Measurements from ENCODE around the gene SBF2. TPM values are rescaled to one million over a fixed set of nuclear protein-coding genes. Genes with fewer than 3 reads are reported as not detected.
A peak's percentile ranks its signal among the peaks of the same experiment; 100 is the strongest.

The SBF2 gene
- total and polyA plus RNA-seq, 5 donors = 10.8 to 32.2 (median 22.3) TPM

DNA sequence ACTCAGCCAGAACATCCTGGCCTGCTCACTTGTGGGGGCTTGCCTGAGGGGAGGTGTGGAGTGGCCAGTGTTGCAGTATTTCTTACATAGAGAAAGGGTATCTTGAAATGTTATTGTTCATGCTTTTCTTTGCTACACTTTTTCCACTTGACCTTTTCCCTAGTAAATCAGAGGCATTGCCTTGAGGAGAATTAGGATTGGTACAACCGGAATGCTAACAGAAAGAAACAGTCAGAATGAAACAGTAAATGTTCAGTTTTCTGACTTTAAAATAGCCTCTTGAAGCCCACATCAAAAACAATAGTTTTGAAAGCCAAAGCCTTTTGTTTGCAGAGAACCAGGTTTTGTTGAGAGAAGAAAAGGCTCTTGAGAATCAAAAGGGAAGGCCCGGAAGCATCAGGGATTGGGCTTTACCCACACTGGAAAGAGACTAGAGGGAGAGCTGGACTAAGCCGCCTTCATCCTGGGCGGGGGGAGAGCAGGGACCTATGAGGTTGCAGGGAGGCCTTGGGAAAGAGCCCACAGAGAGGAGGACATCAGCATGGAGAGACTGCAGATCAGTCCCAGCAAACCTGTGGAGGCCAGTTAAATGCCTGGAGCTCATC, 23.2 kb upstream of the SBF2 start:
- H3K4me1 ChIP-seq (ENCODE audit: control insufficient read depth, insufficient read depth, low read length) = peaks cover 2% of the 10 kb centered on the region
- DNase-seq = no peak
- intact Hi-C loops (cut with DNase I) = loop anchor here in 1 of 4 donors (10.0 kb wide), 1 partner anchor 48 kb away; no protein-coding TSS in a partner anchor
- H3K4me3 ChIP-seq (ENCODE audit: low read length) = no peak overlapping the region
- peak overlapping the region; percentile 47 for H3K27ac ChIP-seq (ENCODE audit: low read length)
- H3K9me3 ChIP-seq (ENCODE audit: control insufficient read depth, low read length) = no peaks in the 10 kb centered on the region
- 90% methylated on average over 4 of the region's 4 CpGs for WGBS
- peak in 1 of 2 donors; percentile 17 for ATAC-seq
- no peaks in the 10 kb centered on the region for H3K27me3 ChIP-seq (ENCODE audit: control insufficient read depth, insufficient read depth)

DNA sequence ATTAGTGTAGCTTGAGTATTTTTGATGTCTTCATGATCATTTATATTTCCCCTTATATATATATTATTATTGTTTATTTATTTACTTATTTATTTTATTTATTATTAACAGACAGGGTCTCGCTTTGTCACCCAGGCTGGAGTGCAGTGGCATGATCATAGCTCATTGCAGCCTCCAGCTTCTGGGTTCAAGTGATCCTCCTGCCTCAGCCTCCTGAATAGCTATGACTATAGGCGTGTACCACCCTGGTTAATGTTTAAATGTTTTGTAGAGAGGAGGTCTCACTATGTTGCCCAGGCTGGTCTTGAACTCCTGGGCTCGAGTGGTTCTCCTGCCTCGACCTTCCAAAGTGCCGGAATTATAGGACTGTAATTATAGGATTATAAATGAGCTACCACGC, 21.1 kb upstream of the SBF2 start:
- H3K4me1 ChIP-seq (ENCODE audit: control insufficient read depth, insufficient read depth, low read length) = peaks cover 2% of the 10 kb centered on the region
- H3K9me3 ChIP-seq (ENCODE audit: control insufficient read depth, low read length) = no peaks in the 10 kb centered on the region
- intact Hi-C loops (cut with DNase I) = loop anchor here in 1 of 4 donors (10.0 kb wide), 1 partner anchor 50 kb away; no protein-coding TSS in a partner anchor
- 95% methylated on average over 6 of the region's 6 CpGs for WGBS
- H3K27ac ChIP-seq (ENCODE audit: low read length) = no peak overlapping the region
- no peak overlapping the region for H3K4me3 ChIP-seq (ENCODE audit: low read length)
- no peaks in the 10 kb centered on the region for H3K27me3 ChIP-seq (ENCODE audit: control insufficient read depth, insufficient read depth)
- ATAC-seq = no peak
- no peak for DNase-seq

- 59% methylated on average over 8 of the region's 8 CpGs for WGBS
- no peaks in the 10 kb centered on the region for H3K9me3 ChIP-seq (ENCODE audit: control insufficient read depth, low read length)
- H3K4me1 ChIP-seq (ENCODE audit: control insufficient read depth, insufficient read depth, low read length) = peaks cover 2% of the 10 kb centered on the region
- intact Hi-C loops (cut with DNase I) = loop anchor here in 1 of 4 donors (10.0 kb wide), 1 partner anchor 50 kb away; no protein-coding TSS in a partner anchor
- no peak overlapping the region for H3K4me3 ChIP-seq (ENCODE audit: low read length)
- H3K27me3 ChIP-seq (ENCODE audit: control insufficient read depth, insufficient read depth) = no peaks in the 10 kb centered on the region
- DNase-seq (no peak), ATAC-seq (peak; percentile 44 to 62)
- H3K27ac ChIP-seq (ENCODE audit: low read length) = no peak overlapping the region
Measured at GRCh38 chr11:10314199-10315072, 20.4 kb upstream of the SBF2 start.

DNA sequence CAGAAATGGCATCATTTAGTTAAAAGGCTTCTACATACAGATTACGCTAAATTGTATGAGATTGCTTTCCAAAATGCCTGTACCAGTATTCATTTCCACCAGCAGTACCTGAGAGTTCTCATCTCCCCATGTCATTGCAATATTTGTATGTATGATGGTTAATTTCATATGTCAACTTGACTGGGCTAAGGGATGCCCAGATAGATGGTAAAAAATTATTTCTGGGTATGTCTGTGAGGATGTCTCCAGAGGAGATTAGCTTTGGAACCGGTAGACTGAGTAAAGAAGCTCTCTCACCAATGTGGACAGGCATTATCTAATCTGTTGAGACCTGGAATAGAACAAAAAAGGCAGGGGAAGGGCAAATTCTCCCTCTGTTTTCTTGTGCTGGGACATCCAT, 17.8 kb upstream of the SBF2 start:
- ATAC-seq = no peak
- Histone ChIP-seq H3K9me3 (ENCODE audit: control insufficient read depth, low read length) (no peaks in the 10 kb centered on the region), H3K27me3 (ENCODE audit: control insufficient read depth, insufficient read depth) (no peaks in the 10 kb centered on the region), H3K4me3 (ENCODE audit: low read length) (no peak overlapping the region), H3K27ac (ENCODE audit: low read length) (no peak overlapping the region), H3K4me1 (ENCODE audit: control insufficient read depth, insufficient read depth, low read length) (no peaks in the 10 kb centered on the region)
- 92% methylated on average over 2 of the region's 2 CpGs for WGBS
- intact Hi-C loops (cut with DNase I) = loop anchor here in 1 of 4 donors (10.0 kb wide), 1 partner anchor 53 kb away; no protein-coding TSS in a partner anchor
- no peak for DNase-seq

- no peaks in the 10 kb centered on the region for H3K4me1 ChIP-seq (ENCODE audit: control insufficient read depth, insufficient read depth, low read length)
- no peak for DNase-seq
- H3K9me3 ChIP-seq (ENCODE audit: control insufficient read depth, low read length) = no peaks in the 10 kb centered on the region
- WGBS = 80% methylated on average over 3 of the region's 3 CpGs
- no peaks in the 10 kb centered on the region for H3K27me3 ChIP-seq (ENCODE audit: control insufficient read depth, insufficient read depth)
- peak overlapping the region; percentile 65 for H3K27ac ChIP-seq (ENCODE audit: low read length)
- ATAC-seq = no peak
- intact Hi-C loops (cut with DNase I) = loop anchor here in 1 of 4 donors (10.0 kb wide), 1 partner anchor 54 kb away; no protein-coding TSS in a partner anchor
- H3K4me3 ChIP-seq (ENCODE audit: low read length) = no peak overlapping the region
Measured at GRCh38 chr11:10310301-10310841, 16.4 kb upstream of the SBF2 start.

DNA sequence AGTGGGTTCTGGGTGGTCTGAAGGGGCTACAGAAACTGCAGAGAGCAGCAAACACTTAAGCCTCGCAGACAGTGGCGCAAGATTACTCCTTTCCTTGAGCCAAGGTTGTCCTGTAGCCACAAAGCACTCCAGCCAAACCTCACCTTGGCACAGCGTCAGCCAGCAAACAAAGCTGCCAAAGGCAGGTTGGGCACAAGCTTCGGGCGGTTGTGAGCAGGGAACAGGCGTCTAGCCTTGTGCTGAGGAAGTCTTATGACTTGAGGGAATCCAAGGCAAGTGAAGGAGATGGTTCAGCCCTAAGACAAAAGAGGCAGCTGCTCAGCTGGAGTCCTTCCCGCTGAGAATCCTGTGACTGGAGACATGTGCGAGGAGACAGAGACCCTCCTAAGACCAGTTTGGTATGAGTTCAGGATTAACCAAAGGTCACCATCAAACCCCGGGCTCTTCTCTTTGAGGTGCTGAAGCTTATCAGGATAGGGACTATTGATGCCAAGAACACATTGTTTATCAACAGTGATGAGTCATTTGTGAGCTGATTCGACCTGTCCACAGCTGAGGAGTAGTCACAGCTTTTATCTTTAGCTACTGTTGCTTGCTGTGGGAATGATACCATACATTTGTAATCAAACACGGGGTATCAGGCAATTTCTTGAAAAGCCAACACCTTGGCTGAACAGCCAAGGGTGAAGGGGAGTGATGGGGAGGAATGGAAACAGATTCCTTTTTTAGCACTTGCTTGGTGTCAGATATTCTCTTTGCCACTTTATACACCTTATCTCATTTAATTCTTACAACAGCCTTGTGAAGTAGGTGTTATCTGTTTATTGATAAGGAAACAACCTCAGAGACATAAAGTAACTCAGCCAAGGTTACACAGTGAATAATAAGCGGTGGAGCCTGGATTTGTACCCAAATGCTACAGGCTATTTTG, 15.4 kb upstream of the SBF2 start:
- intact Hi-C loops (cut with DNase I) = loop anchor here (5.0 to 10.0 kb wide), 6 partner anchors 55 to 552 kb away; no protein-coding TSS in a partner anchor
- 35% methylated on average over 12 of the region's 12 CpGs for WGBS

DNA sequence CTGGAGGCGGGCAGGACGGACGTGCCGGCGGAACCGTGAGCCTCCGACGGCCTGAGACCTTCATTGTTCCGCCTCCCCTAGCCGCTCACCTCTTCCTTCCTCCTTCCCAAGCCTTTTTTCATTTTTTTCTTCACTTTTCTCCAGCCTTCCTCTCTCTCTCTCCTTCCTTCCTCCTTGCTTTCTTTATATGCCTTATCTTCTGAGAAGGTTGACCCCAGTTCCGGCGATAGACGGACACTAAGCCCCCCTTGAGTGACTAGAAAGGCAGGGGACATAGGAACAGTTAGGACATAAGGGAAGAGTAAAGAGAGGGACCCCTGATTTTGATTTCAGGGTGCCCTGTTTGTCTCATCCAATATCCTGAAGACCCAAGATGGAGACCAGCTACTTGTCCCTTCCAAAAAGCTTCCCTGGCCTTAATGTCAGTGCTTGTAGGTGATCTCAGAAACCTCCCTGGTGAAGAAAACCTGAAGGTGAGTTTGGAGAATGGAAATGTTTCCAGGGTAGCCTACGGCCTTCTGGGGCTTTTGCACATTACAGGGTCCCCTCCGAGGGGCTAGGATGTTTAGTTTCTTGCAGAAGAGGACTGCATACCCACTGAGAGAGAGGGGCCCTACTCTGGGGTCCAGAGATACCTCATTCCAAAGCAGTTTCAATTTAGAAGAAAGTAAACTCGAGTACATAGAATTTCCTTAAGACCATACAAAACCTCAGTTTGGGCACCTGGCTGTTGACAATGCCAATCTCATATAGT, 14.4 kb upstream of the SBF2 start:
- H3K4me3 ChIP-seq (ENCODE audit: low read length) = peak overlapping the region; percentile 48
- intact Hi-C loops (cut with DNase I) = loop anchor here (5.0 to 10.0 kb wide), 5 partner anchors 101 to 551 kb away; no protein-coding TSS in a partner anchor
- H3K9me3 ChIP-seq (ENCODE audit: control insufficient read depth, low read length) = no peaks in the 10 kb centered on the region
- 20% methylated on average over 16 of the region's 16 CpGs for WGBS
- H3K4me1 ChIP-seq (ENCODE audit: control insufficient read depth, insufficient read depth, low read length) = peaks cover 4% of the 10 kb centered on the region
- ATAC-seq = no peak
- DNase-seq = no peak
- no peaks in the 10 kb centered on the region for H3K27me3 ChIP-seq (ENCODE audit: control insufficient read depth, insufficient read depth)
- H3K27ac ChIP-seq (ENCODE audit: low read length) = peak overlapping the region; percentile 85

More for the DNA sequence above, 15.4 kb upstream of the SBF2 start:
- Histone ChIP-seq H3K4me3 (ENCODE audit: low read length) (no peak overlapping the region), H3K27me3 (ENCODE audit: control insufficient read depth, insufficient read depth) (no peaks in the 10 kb centered on the region), H3K27ac (ENCODE audit: low read length) (peak overlapping the region; percentile 68), H3K4me1 (ENCODE audit: control insufficient read depth, insufficient read depth, low read length) (no peaks in the 10 kb centered on the region), H3K9me3 (ENCODE audit: control insufficient read depth, low read length) (no peaks in the 10 kb centered on the region)
- peak; percentile 49 to 54 for ATAC-seq
- DNase-seq = peak; percentile 57 to 86 (median 83)

DNA sequence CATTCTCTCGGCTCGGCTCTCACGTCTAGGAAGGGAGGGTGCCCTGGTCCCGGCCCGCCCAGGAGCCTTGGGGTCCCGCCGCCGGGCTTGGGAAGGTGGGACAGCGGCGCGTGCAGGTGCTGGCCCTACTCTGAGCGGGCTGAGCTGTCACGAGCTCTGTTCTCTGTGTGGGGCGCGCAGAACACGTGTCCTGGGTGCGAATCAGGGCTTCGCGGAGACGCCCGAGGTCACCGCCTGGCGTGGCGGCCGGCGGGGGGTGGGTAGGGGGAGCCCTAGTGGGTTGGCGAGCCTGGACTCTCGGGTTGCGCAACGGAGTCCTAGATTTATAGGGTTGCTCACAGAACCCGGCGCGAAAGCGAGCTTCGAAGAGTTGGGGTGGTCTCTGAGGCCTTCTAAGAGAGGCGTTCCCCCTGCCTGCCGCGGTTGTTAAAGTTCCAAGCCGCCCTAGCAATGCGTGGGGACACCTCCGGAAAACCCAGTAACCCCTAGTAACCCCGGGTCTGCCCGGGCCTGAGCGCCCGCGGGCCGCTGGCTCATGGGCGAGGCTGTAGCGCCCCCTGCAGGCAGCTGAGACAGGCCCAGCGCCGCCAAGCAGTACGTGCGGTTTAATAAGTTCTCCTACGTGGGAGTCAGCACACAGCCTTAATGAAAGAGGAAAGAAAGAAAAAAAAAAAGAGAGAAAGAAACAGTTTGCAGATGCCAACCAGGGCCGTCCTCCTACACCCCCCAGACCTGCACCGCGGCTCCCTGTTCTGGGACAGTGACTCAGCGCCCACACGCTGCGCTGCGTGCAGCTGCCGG, 13.6 kb upstream of the SBF2 start:
- peak overlapping the region; percentile 48 for H3K4me3 ChIP-seq (ENCODE audit: low read length)
- 2% methylated on average over 62 of the region's 62 CpGs for WGBS
- intact Hi-C loops (cut with DNase I) = loop anchor here (5.0 to 10.0 kb wide), 5 partner anchors 100 to 550 kb away; no protein-coding TSS in a partner anchor
- peak; percentile 65 to 73 for ATAC-seq
- no peaks in the 10 kb centered on the region for H3K9me3 ChIP-seq (ENCODE audit: control insufficient read depth, low read length)
- no peaks in the 10 kb centered on the region for H3K27me3 ChIP-seq (ENCODE audit: control insufficient read depth, insufficient read depth)
- H3K27ac ChIP-seq (ENCODE audit: low read length) = peak overlapping the region; percentile 85
- DNase-seq = peak; percentile 83 to 94 (median 94)
- peaks cover 4% of the 10 kb centered on the region for H3K4me1 ChIP-seq (ENCODE audit: control insufficient read depth, insufficient read depth, low read length)

DNA sequence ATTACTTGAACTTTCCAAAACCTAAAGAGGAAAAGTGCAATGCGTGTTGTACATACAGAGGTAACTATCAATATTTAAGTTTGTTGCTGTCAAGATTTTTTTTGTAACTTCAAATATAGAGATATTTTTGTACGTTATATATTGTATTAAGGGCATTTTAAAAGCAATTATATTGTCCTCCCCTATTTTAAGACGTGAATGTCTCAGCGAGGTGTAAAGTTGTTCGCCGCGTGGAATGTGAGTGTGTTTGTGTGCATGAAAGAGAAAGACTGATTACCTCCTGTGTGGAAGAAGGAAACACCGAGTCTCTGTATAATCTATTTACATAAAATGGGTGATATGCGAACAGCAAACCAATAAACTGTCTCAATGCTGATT, 13.0 kb upstream of the SBF2 start:
- Histone ChIP-seq H3K4me1 (ENCODE audit: control insufficient read depth, insufficient read depth, low read length) (peaks cover 4% of the 10 kb centered on the region), H3K27ac (ENCODE audit: low read length) (peak overlapping the region; percentile 85), H3K9me3 (ENCODE audit: control insufficient read depth, low read length) (no peaks in the 10 kb centered on the region), H3K27me3 (ENCODE audit: control insufficient read depth, insufficient read depth) (no peaks in the 10 kb centered on the region), H3K4me3 (ENCODE audit: low read length) (peak overlapping the region; percentile 48)
- DNase-seq (no peak), ATAC-seq (no peak)
- WGBS = 20% methylated on average over 9 of the region's 9 CpGs
- intact Hi-C loops (cut with DNase I) = loop anchor here (5.0 to 10.0 kb wide), 5 partner anchors 100 to 550 kb away; no protein-coding TSS in a partner anchor

Data from right cardiac atrium (tissue), 5 donors.